Activated CD8-positive, alpha-beta T cell treated with anti-CD3 and anti-CD28 coated beads for 36 hours (primary cell): ENCODE measurements around the gene CR2. TPM values are rescaled to one million over a fixed set of nuclear protein-coding genes. Genes with fewer than 3 reads are reported as not detected.

Source experiments
- ATAC-seq: fragments of 200-7000 bp; cut with Tn5 transposase; one replicate; pipeline ENCODE4 v1.10.0; 2021; ENCODE audit warnings: mild to moderate bottlenecking, moderate library complexity
- CTCF ChIA-PET: fragments of 350-600 bp; sonication (Branson Sonifier 250); formaldehyde crosslinking; loops from one replicate; lab custom pipeline; 2021; ENCODE audit warnings: antibody characterized with exemption; lab: Charles Lee
- POLR2A ChIA-PET: fragments of 350-600 bp; sonication (Branson Sonifier 250); formaldehyde crosslinking; loops from one replicate; lab custom pipeline; 2021; ENCODE audit warnings: antibody characterized with exemption; lab: Charles Lee
- DNase-seq: peaks from one replicate; pipeline ENCODE4 v3.0.0-alpha.2; 2020
- H3K27ac Mint-ChIP-seq: one replicate; pipeline ENCODE4 v1.8.0; 2021; ENCODE audit warnings: mild to moderate bottlenecking, mixed read lengths
- H3K27me3 Mint-ChIP-seq: one replicate; pipeline ENCODE4 v1.8.0; 2021; ENCODE audit warnings: mixed read lengths
- H3K36me3 Mint-ChIP-seq: one replicate; pipeline ENCODE4 v1.8.0; 2021; ENCODE audit warnings: low read depth, mixed read lengths
- H3K4me1 Mint-ChIP-seq: one replicate; pipeline ENCODE4 v1.8.0; 2021; ENCODE audit warnings: low read depth, mixed read lengths
- H3K4me3 Mint-ChIP-seq: one replicate; pipeline ENCODE4 v1.8.0; 2021; ENCODE audit warnings: mild to moderate bottlenecking, moderate library complexity, mixed read lengths
- H3K9me3 Mint-ChIP-seq: one replicate; pipeline ENCODE4 v1.8.0; 2021; ENCODE audit warnings: mixed read lengths
- CTCF ChIP-seq: fragments of 200-600 bp; IDR thresholded peaks from one replicate; pipeline ENCODE4 v1.8.0; 2022; ENCODE audit warnings: antibody characterized with exemption, mild to moderate bottlenecking
- intact Hi-C: fragments of 100-400 bp; cut with micrococcal nuclease; formaldehyde crosslinking; loops from one replicate; pipeline ENCODE4 v1.10.0; 2022
- total RNA-seq, 2 experiments: library from RNA; stranded (reverse); gene quantifications; one replicate each; pipeline ENCODE4 v1.2.3, GENCODE V29; 2021

CR2 gene
- total RNA-seq, 2 experiments from 2014 or later, result 1.9 to 2.1 TPM

- Mint-ChIP-seq H3K27me3 (peaks cover 4% of the 10 kb centered on the region), H3K27ac (no peak overlapping the region), H3K4me1 (peaks cover 46% of the 10 kb centered on the region), H3K36me3 (peaks cover 1% of the 10 kb centered on the region), H3K4me3 (no peak overlapping the region), H3K9me3 (no peaks in the 10 kb centered on the region)
- TF ChIP-seq CTCF, result no peak
- CTCF ChIA-PET, result interaction anchor here (0.9 kb wide), 1 partner anchor 13 kb away, joined by 3 read pairs; no protein-coding TSS in a partner anchor
- intact Hi-C loops, result loop anchor here (5.0 kb wide), 1 partner anchor 39 kb away; the partner anchor contains the start of gene CR1
- no peak for ATAC-seq
- DNase-seq, result no peak
- POLR2A ChIA-PET, result no interaction called here
Observed at GRCh38 chr1:207458414-207458813, 4.3 kb downstream of the CR2 start.

- ChIA-PET CTCF (no interaction called here), POLR2A (no interaction called here)
- TF ChIP-seq CTCF, result no peak
- DNase-seq (peak; percentile 51), ATAC-seq (no peak)
- Mint-ChIP-seq H3K4me3 (no peak overlapping the region), H3K36me3 (peaks cover 1% of the 10 kb centered on the region), H3K4me1 (peaks cover 50% of the 10 kb centered on the region), H3K27ac (no peak overlapping the region), H3K27me3 (peaks cover 4% of the 10 kb centered on the region), H3K9me3 (no peaks in the 10 kb centered on the region)
- intact Hi-C loops, result loop anchor here (5.0 kb wide), 1 partner anchor 38 kb away; the partner anchor contains the start of gene CR1
Observed at GRCh38 chr1:207459008-207459407, 4.9 kb downstream of the CR2 start.

- Mint-ChIP-seq H3K9me3 (no peaks in the 10 kb centered on the region), H3K27ac (no peak overlapping the region), H3K36me3 (peaks cover 1% of the 10 kb centered on the region), H3K4me1 (peaks cover 45% of the 10 kb centered on the region), H3K27me3 (no peaks in the 10 kb centered on the region), H3K4me3 (no peak overlapping the region)
- POLR2A ChIA-PET, result interaction anchor here (0.6 to 1.0 kb wide), 2 partner anchors 9 to 367 kb away, joined by 3 to 4 read pairs; no protein-coding TSS in a partner anchor
- intact Hi-C loops, result no loop called here
- ATAC-seq (peak; percentile 22), DNase-seq (no peak)
- no peak for TF ChIP-seq CTCF
- CTCF ChIA-PET, result interaction anchor here (3.1 kb wide), 1 partner anchor 38 kb away, joined by 13 read pairs; no protein-coding TSS in a partner anchor
Observed at GRCh38 chr1:207461649-207462048, 7.5 kb downstream of the CR2 start.

- Mint-ChIP-seq H3K4me3 (no peak overlapping the region), H3K9me3 (no peaks in the 10 kb centered on the region), H3K27ac (no peak overlapping the region), H3K36me3 (peaks cover 1% of the 10 kb centered on the region), H3K27me3 (no peaks in the 10 kb centered on the region), H3K4me1 (peaks cover 49% of the 10 kb centered on the region)
- intact Hi-C loops, result no loop called here
- ChIA-PET CTCF (interaction anchor here (1.0 to 3.1 kb wide), 2 partner anchors 16 to 37 kb away, joined by 4 to 13 read pairs; no protein-coding TSS in a partner anchor), POLR2A (no interaction called here)
- ATAC-seq, result no peak
- DNase-seq, result no peak
- TF ChIP-seq CTCF, result no peak
Observed at GRCh38 chr1:207462535-207462934, 8.4 kb downstream of the CR2 start.

- peaks cover 49% of the 10 kb centered on the region for H3K4me1 Mint-ChIP-seq
- no peak overlapping the region for H3K4me3 Mint-ChIP-seq
- no peak for DNase-seq
- no peaks in the 10 kb centered on the region for H3K27me3 Mint-ChIP-seq
- peak; percentile 59 for ATAC-seq
- ChIA-PET POLR2A (no interaction called here), CTCF (interaction anchor here (0.9 to 2.5 kb wide), 3 partner anchors 8 to 121 kb away, joined by 3 to 12 read pairs (median 4); partner anchors contain the start of gene CR2)
- H3K9me3 Mint-ChIP-seq, result no peaks in the 10 kb centered on the region
- intact Hi-C loops, result no loop called here
- peak overlapping the region; percentile 37 for H3K27ac Mint-ChIP-seq
- peaks cover 1% of the 10 kb centered on the region for H3K36me3 Mint-ChIP-seq
- no peak for TF ChIP-seq CTCF
Observed at GRCh38 chr1:207463021-207463420, 8.9 kb downstream of the CR2 start.
